Memory B cell (primary cell): ENCODE results near the gene HBG2.
"Not testable (repeated sequence)": the region's sequence is repeated elsewhere in the genome, so short reads cannot be mapped to it uniquely, and the experiment has no call there.

Source experiments
- ATAC-seq: fragments of 150-1000 bp; cut with Tn5 transposase; 2 replicates; pipeline ENCODE4 v1.10.0; 2021; ENCODE audit warnings: low read depth, mild to moderate bottlenecking, moderate library complexity
- DNase-seq, 2 donors: peaks; one replicate each; pipeline ENCODE4 v3.0.0; 2022; ENCODE audit warnings: low spot score in 2 of 2
- H3K27ac Mint-ChIP-seq: one replicate; pipeline ENCODE4 v1.8.0; 2022; ENCODE audit warnings: mild to moderate bottlenecking, moderate library complexity, mixed read lengths
- H3K27me3 Mint-ChIP-seq: one replicate; pipeline ENCODE4 v1.8.0; 2022; ENCODE audit warnings: mixed read lengths
- H3K36me3 Mint-ChIP-seq: one replicate; pipeline ENCODE4 v1.8.0; 2022; ENCODE audit warnings: mild to moderate bottlenecking, mixed read lengths
- H3K4me1 Mint-ChIP-seq: one replicate; pipeline ENCODE4 v1.8.0; 2022; ENCODE audit warnings: mixed read lengths
- H3K4me3 Mint-ChIP-seq: one replicate; pipeline ENCODE4 v1.8.0; 2022; ENCODE audit warnings: mild to moderate bottlenecking, moderate library complexity, mixed read lengths
- H3K9me3 Mint-ChIP-seq: one replicate; pipeline ENCODE4 v1.8.0; 2022; ENCODE audit warnings: mixed read lengths

HBG2 gene

GRCh38 chr11:5249807-5250396 lies 4.7 kb downstream of the HBG2 start, which contains the start of gene HBG1:
Gene HBG1, minus strand, starts transcription at chr11:5249857. Its CDS starts 53 bp downstream, at chr11:5249804.
- not testable (repeated sequence) for H3K4me1 Mint-ChIP-seq, H3K36me3 Mint-ChIP-seq, DNase-seq, H3K27ac Mint-ChIP-seq, ATAC-seq, H3K4me3 Mint-ChIP-seq, H3K27me3 Mint-ChIP-seq, H3K9me3 Mint-ChIP-seq

- not testable (repeated sequence) for H3K9me3 Mint-ChIP-seq, H3K27me3 Mint-ChIP-seq, DNase-seq, ATAC-seq, H3K4me3 Mint-ChIP-seq, H3K4me1 Mint-ChIP-seq, H3K36me3 Mint-ChIP-seq, H3K27ac Mint-ChIP-seq
Observed at GRCh38 chr11:5248498-5248897, 6.1 kb downstream of the HBG2 start.

GRCh38 chr11:5247472-5248192 lies 6.9 kb downstream of the HBG2 start:
- no peak for ATAC-seq

GRCh38 chr11:5246772-5247471 lies 7.7 kb downstream of the HBG2 start:
- DNase-seq (no peak), ATAC-seq (no peak)
- Mint-ChIP-seq H3K27me3 (peaks cover 2% of the 10 kb centered on the region), H3K36me3 (no peaks in the 10 kb centered on the region), H3K4me1 (no peaks in the 10 kb centered on the region), H3K9me3 (no peaks in the 10 kb centered on the region), H3K27ac (no peak overlapping the region), H3K4me3 (no peak overlapping the region)

More at GRCh38 chr11:5247472-5248192, 6.9 kb downstream of the HBG2 start:
- H3K27me3 Mint-ChIP-seq, result peaks cover 2% of the 10 kb centered on the region
- H3K4me1 Mint-ChIP-seq, result no peaks in the 10 kb centered on the region
- no peaks in the 10 kb centered on the region for H3K9me3 Mint-ChIP-seq
- H3K27ac Mint-ChIP-seq, result no peak overlapping the region
- no peak overlapping the region for H3K4me3 Mint-ChIP-seq
- DNase-seq, result no peak
- H3K36me3 Mint-ChIP-seq, result no peaks in the 10 kb centered on the region

GRCh38 chr11:5245155-5245554 lies 9.4 kb downstream of the HBG2 start:
- no peak overlapping the region for H3K4me3 Mint-ChIP-seq
- ATAC-seq, result no peak
- DNase-seq, result no peak
- no peaks in the 10 kb centered on the region for H3K9me3 Mint-ChIP-seq
- peaks cover 2% of the 10 kb centered on the region for H3K27me3 Mint-ChIP-seq
- H3K27ac Mint-ChIP-seq, result no peak overlapping the region
- H3K4me1 Mint-ChIP-seq, result no peaks in the 10 kb centered on the region
- H3K36me3 Mint-ChIP-seq, result no peaks in the 10 kb centered on the region

GRCh38 chr11:5243816-5244180 lies 10.8 kb downstream of the HBG2 start:
- ATAC-seq (no peak), DNase-seq (no peak)
- Mint-ChIP-seq H3K9me3 (no peaks in the 10 kb centered on the region), H3K36me3 (no peaks in the 10 kb centered on the region), H3K27ac (no peak overlapping the region), H3K4me3 (no peak overlapping the region), H3K27me3 (peaks cover 2% of the 10 kb centered on the region), H3K4me1 (no peaks in the 10 kb centered on the region)

- Mint-ChIP-seq H3K36me3 (no peaks in the 10 kb centered on the region), H3K4me3 (no peak overlapping the region), H3K27me3 (peaks cover 2% of the 10 kb centered on the region), H3K9me3 (no peaks in the 10 kb centered on the region), H3K4me1 (no peaks in the 10 kb centered on the region), H3K27ac (no peak overlapping the region)
- ATAC-seq (no peak), DNase-seq (no peak)
Observed at GRCh38 chr11:5242933-5243815, 11.4 kb downstream of the HBG2 start.

- Mint-ChIP-seq H3K36me3 (no peaks in the 10 kb centered on the region), H3K27me3 (peaks cover 4% of the 10 kb centered on the region), H3K4me1 (no peaks in the 10 kb centered on the region), H3K27ac (no peak overlapping the region), H3K9me3 (no peaks in the 10 kb centered on the region), H3K4me3 (no peak overlapping the region)
- ATAC-seq (no peak), DNase-seq (no peak)
Observed at GRCh38 chr11:5242208-5242607, 12.4 kb downstream of the HBG2 start.

- Mint-ChIP-seq H3K36me3 (no peaks in the 10 kb centered on the region), H3K9me3 (no peaks in the 10 kb centered on the region), H3K4me1 (no peaks in the 10 kb centered on the region), H3K27ac (no peak overlapping the region), H3K27me3 (peaks cover 4% of the 10 kb centered on the region), H3K4me3 (no peak overlapping the region)
- no peak for DNase-seq
- no peak for ATAC-seq
Observed at GRCh38 chr11:5241458-5241857, 13.1 kb downstream of the HBG2 start.

GRCh38 chr11:5240458-5240857 lies 14.1 kb downstream of the HBG2 start:
- H3K4me3 Mint-ChIP-seq, result no peak overlapping the region
- no peak overlapping the region for H3K27ac Mint-ChIP-seq

GRCh38 chr11:5240056-5240455 lies 14.5 kb downstream of the HBG2 start:
- no peaks in the 10 kb centered on the region for H3K36me3 Mint-ChIP-seq
- H3K4me3 Mint-ChIP-seq, result no peak overlapping the region
- peaks cover 6% of the 10 kb centered on the region for H3K27me3 Mint-ChIP-seq

More at GRCh38 chr11:5240458-5240857, 14.1 kb downstream of the HBG2 start:
- Mint-ChIP-seq H3K9me3 (no peaks in the 10 kb centered on the region), H3K36me3 (no peaks in the 10 kb centered on the region), H3K4me1 (no peaks in the 10 kb centered on the region), H3K27me3 (peaks cover 3% of the 10 kb centered on the region)
- no peak for DNase-seq
- ATAC-seq, result no peak

GRCh38 chr11:5239046-5239445 lies 15.5 kb downstream of the HBG2 start:
- no peaks in the 10 kb centered on the region for H3K36me3 Mint-ChIP-seq
- H3K4me3 Mint-ChIP-seq, result no peak overlapping the region
- H3K4me1 Mint-ChIP-seq, result peaks cover 5% of the 10 kb centered on the region
- DNase-seq (no peak), ATAC-seq (no peak)
- peaks cover 8% of the 10 kb centered on the region for H3K27me3 Mint-ChIP-seq
- no peaks in the 10 kb centered on the region for H3K9me3 Mint-ChIP-seq
- no peak overlapping the region for H3K27ac Mint-ChIP-seq

More at GRCh38 chr11:5240056-5240455, 14.5 kb downstream of the HBG2 start:
- DNase-seq (no peak), ATAC-seq (no peak)
- Mint-ChIP-seq H3K27ac (no peak overlapping the region), H3K4me1 (no peaks in the 10 kb centered on the region), H3K9me3 (no peaks in the 10 kb centered on the region)

- Mint-ChIP-seq H3K27ac (no peak overlapping the region), H3K4me1 (peaks cover 5% of the 10 kb centered on the region), H3K36me3 (no peaks in the 10 kb centered on the region), H3K4me3 (no peak overlapping the region), H3K27me3 (peaks cover 8% of the 10 kb centered on the region), H3K9me3 (no peaks in the 10 kb centered on the region)
- no peak for DNase-seq
- no peak for ATAC-seq
Observed at GRCh38 chr11:5238486-5238885, 16.1 kb downstream of the HBG2 start.

GRCh38 chr11:5237420-5237819 lies 17.2 kb downstream of the HBG2 start:
- H3K4me1 Mint-ChIP-seq, result peaks cover 5% of the 10 kb centered on the region
- no peak overlapping the region for H3K4me3 Mint-ChIP-seq
- ATAC-seq (no peak), DNase-seq (no peak)
- H3K36me3 Mint-ChIP-seq, result no peaks in the 10 kb centered on the region
- peaks cover 8% of the 10 kb centered on the region for H3K27me3 Mint-ChIP-seq
- no peaks in the 10 kb centered on the region for H3K9me3 Mint-ChIP-seq
- H3K27ac Mint-ChIP-seq, result no peak overlapping the region
